Aorta (tissue), 5 donors: ENCODE results near the gene PTPRG. TPM values are rescaled to one million over a fixed set of nuclear protein-coding genes. Genes with fewer than 3 reads are reported as not detected.

Experiments
- ATAC-seq: fragments of 200-7000 bp; cut with Tn5 transposase; one replicate; pipeline ENCODE4 v1.9.1; 2022; ENCODE audit warnings: moderate library complexity; ENCODE audit not compliant: low FRiP score
- DNase-seq, 2 donors: peaks; one replicate each; pipeline ENCODE4 v3.0.0-alpha.2; 2020
- H3K27ac ChIP-seq, 2 donors: one replicate each; pipeline ENCODE4 v1.5.1; 2013; ENCODE audit warnings: low read length in 2 of 2, mild to moderate bottlenecking in 2 of 2, moderate library complexity in 2 of 2, control low read depth in 1 of 2, inconsistent platforms in 1 of 2, low read depth in 1 of 2
- H3K27me3 ChIP-seq, 2 donors: one replicate each; pipeline ENCODE4 v1.6.1; 2013; ENCODE audit warnings: control low read depth in 1 of 2, low read length in 1 of 2, mild to moderate bottlenecking in 1 of 2, moderate library complexity in 1 of 2; ENCODE audit not compliant: insufficient read depth in 2 of 2, control insufficient read depth in 1 of 2
- H3K36me3 ChIP-seq, 2 donors: one replicate each; pipeline ENCODE4 v1.6.1; 2013; ENCODE audit warnings: control low read depth in 1 of 2, low read length in 1 of 2, mild to moderate bottlenecking in 1 of 2; ENCODE audit not compliant: insufficient read depth in 2 of 2, control insufficient read depth in 1 of 2
- H3K4me1 ChIP-seq, 2 donors: one replicate each; pipeline ENCODE4 v1.6.1; 2013; ENCODE audit warnings: low read length in 2 of 2, control low read depth in 1 of 2, mild to moderate bottlenecking in 1 of 2, moderate library complexity in 1 of 2; ENCODE audit not compliant: insufficient read depth in 2 of 2, control insufficient read depth in 1 of 2
- H3K4me3 ChIP-seq, 2 donors: one replicate each; pipeline ENCODE4 v1.5.1; 2013; ENCODE audit warnings: low read length in 2 of 2, control low read depth in 1 of 2, mild to moderate bottlenecking in 1 of 2
- H3K9me3 ChIP-seq: one replicate; pipeline ENCODE4 v1.6.1; 2013; ENCODE audit warnings: mild to moderate bottlenecking, low read length; ENCODE audit not compliant: control insufficient read depth
- WGBS, 2 donors: extraction: QIAGEN DNeasy Blood & Tissue Kit; methylation state at CpG; one replicate each; pipeline ENCODE4 v1.1.7; 2013; 5-methylcytosine and 5-hydroxymethylcytosine counted together
- intact Hi-C, 2 donors: fragments of 100-400 bp; cut with DNase I; formaldehyde crosslinking; loops; one replicate each; pipeline versions ENCODE4 v1.14.2 to v1.15.0; 2022
- polyA plus RNA-seq, 2 donors: library from polyadenylated mRNA; stranded (reverse); fragments of 200-250 nt; gene quantifications; one replicate each; pipeline ENCODE4 v1.2.3, GENCODE V29; 2013
- total RNA-seq, 2 donors: library from RNA; stranded (reverse); fragmentation: NEBNext Ultra II Directional; extraction: Animal tissue kit (Norgen Biotek cat#: 25700); gene quantifications; one replicate each; pipeline ENCODE4 v1.2.1, GENCODE V29; 2021
- donor health status: healthy with polysubstance abuse.
- donor health status: Bipolar disorder and iron deficiency.
- donor health status: DM: no; HTN: no; CAD: no.
- donor health status: DM: no; HTN: no; CAD: no.
- donor health status: DM: yes; HTN: yes; CAD: no.

The PTPRG gene
- total and polyA plus RNA-seq, 4 donors: 5.3 to 150 (median 52.4) TPM

DNA sequence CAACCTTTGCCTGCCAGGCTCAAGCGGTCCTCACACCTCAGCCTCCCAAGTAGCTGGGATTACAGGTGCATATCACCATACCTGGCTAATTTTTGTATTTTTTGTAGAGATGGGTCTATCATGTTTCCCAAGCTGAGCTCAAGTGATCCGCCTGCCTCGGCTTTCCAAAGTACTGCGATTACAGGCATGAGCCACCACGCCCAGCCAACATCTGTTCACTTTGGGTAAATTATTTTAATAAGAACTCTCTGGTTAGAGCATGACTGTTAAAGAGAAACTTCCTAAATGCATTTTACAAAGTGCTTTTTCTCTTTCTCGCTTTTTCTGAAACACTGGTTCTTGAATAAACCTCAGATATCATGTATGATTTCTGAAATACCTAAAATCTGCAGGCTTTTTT, 172.5 kb downstream of the PTPRG start:
- intact Hi-C loops: no loop called here
- no peaks in the 10 kb centered on the region for H3K36me3 ChIP-seq
- H3K9me3 ChIP-seq: no peaks in the 10 kb centered on the region
- no peak for ATAC-seq
- 77 to 81% methylated on average over 6 of the region's 6 CpGs for WGBS, 2 donors
- H3K4me1 ChIP-seq: peaks cover 0 to 10% of the 10 kb centered on the region in 2 donors
- no peak overlapping the region for H3K27ac ChIP-seq
- no peaks in the 10 kb centered on the region for H3K27me3 ChIP-seq
- no peak overlapping the region for H3K4me3 ChIP-seq
- DNase-seq: no peak

DNA sequence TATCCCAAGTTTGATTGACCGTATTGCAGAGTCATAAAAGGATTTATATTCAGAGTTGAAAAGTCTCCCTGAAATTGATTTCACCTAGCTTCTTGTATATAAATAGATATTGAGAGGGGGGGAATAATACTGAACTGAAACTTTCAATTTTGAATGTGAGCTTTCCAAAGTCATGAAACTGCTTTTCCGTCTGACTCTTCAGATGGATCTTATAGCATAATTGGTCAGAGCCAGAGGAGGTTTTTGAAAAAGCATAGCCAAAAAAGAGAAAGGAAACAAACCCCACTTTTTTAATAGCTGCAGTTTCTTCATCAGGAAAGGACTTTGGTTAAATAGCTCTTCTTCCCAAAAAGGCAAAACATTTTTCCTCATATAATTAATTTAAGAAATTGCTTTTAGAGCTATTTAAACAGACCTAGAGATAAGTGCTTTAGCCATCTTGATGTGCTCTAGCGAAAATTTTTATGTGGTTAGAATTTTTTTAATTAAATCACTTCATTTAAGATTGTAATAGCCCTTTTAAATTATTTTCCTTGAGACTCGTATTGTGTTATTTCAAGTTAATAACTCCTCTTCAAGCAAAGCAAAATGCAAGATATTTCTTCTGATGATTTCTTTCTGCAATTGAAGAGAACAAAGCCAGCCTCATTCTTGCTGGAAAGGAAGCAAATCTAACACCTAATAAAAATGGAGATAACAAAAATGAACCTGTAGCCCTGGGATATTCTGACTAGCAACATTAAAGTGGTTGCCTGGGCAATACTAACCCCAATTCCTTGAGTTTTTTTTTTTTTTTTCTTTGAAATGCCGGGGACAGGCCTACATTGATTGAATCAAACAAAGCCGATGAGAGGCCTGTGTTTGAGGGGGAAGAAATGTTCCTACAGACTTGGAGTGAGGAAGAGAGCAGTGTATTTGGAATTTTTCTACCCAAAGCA, 173.6 kb downstream of the PTPRG start:
- peaks cover 0 to 13% of the 10 kb centered on the region in 2 donors for H3K4me1 ChIP-seq
- H3K4me3 ChIP-seq: no peak overlapping the region
- WGBS, 2 donors: 74 to 75% methylated on average over 6 of the region's 6 CpGs
- H3K27ac ChIP-seq: no peak overlapping the region
- intact Hi-C loops: no loop called here
- DNase-seq (no peak), ATAC-seq (no peak)
- H3K36me3 ChIP-seq: no peaks in the 10 kb centered on the region
- no peaks in the 10 kb centered on the region for H3K9me3 ChIP-seq
- no peaks in the 10 kb centered on the region for H3K27me3 ChIP-seq

DNA sequence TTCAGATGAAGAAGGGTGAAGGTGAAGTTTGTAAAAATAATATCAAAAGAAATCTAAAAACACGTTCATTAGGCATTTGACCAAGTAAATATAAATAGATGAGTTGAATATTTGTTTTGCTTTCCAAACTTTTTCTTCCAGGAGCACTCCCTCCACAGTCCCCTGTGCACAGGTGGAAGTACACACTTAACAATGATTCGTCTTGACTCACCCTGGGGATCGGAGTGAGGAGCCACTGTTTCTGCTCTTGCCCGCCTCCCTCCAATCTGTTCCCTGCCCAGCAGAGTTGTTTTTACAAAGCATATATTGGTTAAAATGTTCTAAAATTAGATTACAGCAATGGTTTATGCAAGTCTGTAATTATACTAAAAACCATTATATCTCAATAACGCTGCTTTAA, 175.1 kb downstream of the PTPRG start:
- intact Hi-C loops: no loop called here
- 92 to 94% methylated on average over 5 of the region's 5 CpGs for WGBS, 2 donors

DNA sequence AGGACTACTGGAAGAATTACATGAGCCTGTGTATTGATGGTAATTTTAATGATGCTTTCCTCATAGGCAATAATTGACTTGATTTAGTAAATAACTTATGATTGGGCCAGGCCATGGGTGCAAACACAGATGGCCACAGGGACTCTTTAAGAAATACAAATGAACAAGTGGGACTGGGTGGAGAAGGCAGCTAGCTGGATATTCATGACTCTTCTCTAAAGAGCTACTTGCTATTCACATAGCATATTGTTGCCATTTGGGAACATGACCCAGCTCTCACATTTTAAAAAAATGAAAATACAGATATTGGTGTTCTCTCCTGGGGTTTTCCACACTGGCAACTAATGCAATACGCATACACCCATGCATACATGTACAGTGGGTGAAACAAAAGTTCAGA, 178.3 kb downstream of the PTPRG start:
- H3K4me3 ChIP-seq: no peak overlapping the region
- ATAC-seq (no peak), DNase-seq (no peak)
- H3K9me3 ChIP-seq: no peaks in the 10 kb centered on the region
- H3K4me1 ChIP-seq: peaks cover 4 to 10% of the 10 kb centered on the region in 2 donors
- no peak overlapping the region for H3K27ac ChIP-seq
- H3K36me3 ChIP-seq: no peaks in the 10 kb centered on the region
- 50 to 97% methylated on average over 1 of the region's 1 CpG for WGBS, 2 donors
- H3K27me3 ChIP-seq: no peaks in the 10 kb centered on the region
- intact Hi-C loops: no loop called here

More for the DNA sequence above, 175.1 kb downstream of the PTPRG start:
- peaks cover 2 to 13% of the 10 kb centered on the region in 2 donors for H3K4me1 ChIP-seq
- H3K27ac ChIP-seq: no peak overlapping the region
- H3K36me3 ChIP-seq: no peaks in the 10 kb centered on the region
- no peak for DNase-seq
- H3K9me3 ChIP-seq: no peaks in the 10 kb centered on the region
- no peaks in the 10 kb centered on the region for H3K27me3 ChIP-seq
- ATAC-seq: no peak
- no peak overlapping the region for H3K4me3 ChIP-seq

DNA sequence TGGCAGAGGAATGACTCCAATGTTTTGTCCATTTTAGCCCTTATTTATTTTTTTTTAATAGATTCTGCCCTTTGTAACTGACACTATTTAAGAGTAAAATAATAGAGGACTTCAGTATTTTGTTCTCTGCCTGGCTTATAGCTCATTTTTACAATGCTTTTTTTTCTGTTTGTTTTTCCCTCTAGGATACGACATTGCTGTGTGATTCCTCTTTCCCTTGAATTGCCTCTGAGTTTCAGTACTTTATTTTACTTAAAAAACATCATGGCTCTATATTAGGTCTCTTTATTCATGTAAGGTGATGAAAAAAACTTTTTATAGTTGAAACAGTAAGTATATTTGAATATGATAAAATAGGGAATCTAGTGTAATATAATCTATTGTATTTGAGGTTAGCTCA, 179.1 kb downstream of the PTPRG start:
- ATAC-seq (no peak), DNase-seq (no peak)
- Histone ChIP-seq H3K27me3 (no peaks in the 10 kb centered on the region), H3K4me1 (peaks cover 6 to 10% of the 10 kb centered on the region in 2 donors), H3K9me3 (no peaks in the 10 kb centered on the region), H3K4me3 (no peak overlapping the region), H3K36me3 (no peaks in the 10 kb centered on the region), H3K27ac (no peak overlapping the region)
- 10 to 35% methylated on average over 1 of the region's 1 CpG for WGBS, 2 donors
- intact Hi-C loops: no loop called here

DNA sequence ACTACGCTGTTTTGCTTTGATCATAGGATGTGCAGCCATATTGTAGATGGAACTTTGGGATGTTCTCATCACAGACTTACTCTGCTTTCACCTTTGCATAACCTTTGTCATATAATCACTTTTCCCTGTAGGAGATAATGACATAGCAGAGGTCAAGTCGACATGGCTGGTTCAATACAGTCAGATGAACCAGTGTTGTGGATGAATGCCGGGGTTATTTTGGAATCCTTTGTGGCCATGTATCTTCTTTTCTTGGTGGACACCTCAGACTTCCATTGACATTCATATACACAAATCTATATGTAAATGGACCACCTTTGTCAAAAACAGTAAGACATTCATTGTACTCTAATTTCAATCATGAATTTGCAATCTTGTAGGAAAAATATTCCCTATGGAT, 180.2 kb downstream of the PTPRG start:
- no peak for DNase-seq
- no peak for ATAC-seq
- H3K27ac ChIP-seq: no peak overlapping the region
- no peaks in the 10 kb centered on the region for H3K36me3 ChIP-seq
- no peaks in the 10 kb centered on the region for H3K27me3 ChIP-seq
- H3K4me3 ChIP-seq: no peak overlapping the region
- H3K9me3 ChIP-seq: no peaks in the 10 kb centered on the region
- intact Hi-C loops: no loop called here
- WGBS, 2 donors: 93 to 95% methylated on average over 3 of the region's 3 CpGs
- peaks cover 6 to 10% of the 10 kb centered on the region in 2 donors for H3K4me1 ChIP-seq

DNA sequence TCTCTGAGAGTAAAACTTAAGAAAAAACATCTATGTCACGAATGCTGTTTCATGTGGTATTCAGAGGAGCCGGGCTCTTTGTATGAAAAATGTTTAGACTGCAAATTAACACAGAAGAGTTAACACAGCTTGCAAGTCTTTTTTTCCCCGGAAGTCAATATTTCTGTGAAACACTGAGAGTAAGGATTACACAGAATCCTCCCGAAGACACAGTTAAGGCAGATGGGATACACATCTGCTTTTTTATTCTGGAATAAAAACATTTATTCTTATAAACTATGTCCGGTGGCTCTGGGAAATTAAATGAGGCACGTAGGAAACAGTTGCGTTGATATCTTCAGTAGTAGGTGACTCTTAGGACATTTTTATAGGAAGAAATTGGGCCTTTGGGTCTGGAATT, 180.6 kb downstream of the PTPRG start:
- DNase-seq (no peak), ATAC-seq (no peak)
- no peaks in the 10 kb centered on the region for H3K27me3 ChIP-seq
- H3K27ac ChIP-seq: no peak overlapping the region
- H3K9me3 ChIP-seq: no peaks in the 10 kb centered on the region
- H3K4me3 ChIP-seq: no peak overlapping the region
- 79 to 91% methylated on average over 7 of the region's 7 CpGs for WGBS, 2 donors
- intact Hi-C loops: no loop called here
- H3K4me1 ChIP-seq: peaks cover 6 to 8% of the 10 kb centered on the region in 2 donors
- no peaks in the 10 kb centered on the region for H3K36me3 ChIP-seq

DNA sequence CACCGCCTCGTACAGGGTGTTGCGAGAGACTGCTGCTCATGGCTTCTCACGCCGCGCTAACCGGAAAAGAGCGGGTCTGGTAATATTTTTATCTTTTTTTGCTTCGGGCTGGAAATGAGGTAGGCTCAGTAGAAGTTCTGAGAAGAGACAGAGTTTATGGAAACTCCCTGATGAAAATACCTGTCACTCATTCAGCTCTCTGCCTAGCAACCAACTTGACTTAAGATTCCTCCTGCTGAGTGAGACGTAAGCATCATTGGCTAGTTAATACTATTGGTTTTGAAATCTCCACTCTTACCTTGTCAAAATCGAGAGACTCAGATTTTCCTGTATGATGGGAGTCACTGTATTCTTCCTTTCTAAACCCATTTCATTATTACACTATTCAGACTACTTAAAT, 181.7 kb downstream of the PTPRG start:
- Histone ChIP-seq H3K27ac (no peak overlapping the region), H3K4me1 (peaks cover 6% of the 10 kb centered on the region in 2 donors), H3K36me3 (no peaks in the 10 kb centered on the region), H3K9me3 (no peaks in the 10 kb centered on the region), H3K27me3 (no peaks in the 10 kb centered on the region), H3K4me3 (no peak overlapping the region)
- DNase-seq (no peak), ATAC-seq (no peak)
- 97 to 98% methylated on average over 11 of the region's 11 CpGs for WGBS, 2 donors
- intact Hi-C loops: no loop called here

DNA sequence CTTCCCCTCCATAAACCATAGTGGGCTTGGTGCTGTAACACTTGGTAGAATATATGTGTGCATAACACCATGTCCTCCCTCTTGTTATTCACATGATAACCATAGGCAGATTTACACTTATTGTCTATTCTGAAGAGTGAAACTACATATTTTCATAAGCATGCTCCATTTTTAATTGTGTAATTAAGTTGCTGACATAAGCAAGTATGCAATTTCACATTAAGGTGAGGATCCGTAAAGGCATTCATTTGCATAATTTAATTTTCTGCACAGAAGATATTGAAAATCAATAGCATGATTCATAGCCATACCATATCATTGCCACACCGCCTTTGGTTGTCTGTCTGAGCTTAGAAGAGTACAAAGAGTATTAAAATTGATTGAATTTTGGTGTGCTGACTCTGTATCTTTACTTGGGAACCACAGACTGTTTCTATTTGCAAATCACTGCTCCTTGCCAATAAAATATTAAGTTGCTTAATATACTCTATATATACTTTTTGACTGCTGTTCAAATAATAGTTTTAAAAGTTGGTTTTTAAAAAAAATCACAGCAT, 182.4 kb downstream of the PTPRG start:
- DNase-seq (no peak), ATAC-seq (no peak)
- Histone ChIP-seq H3K4me1 (peaks cover 4 to 6% of the 10 kb centered on the region in 2 donors), H3K4me3 (no peak overlapping the region), H3K9me3 (no peaks in the 10 kb centered on the region), H3K27ac (no peak overlapping the region), H3K36me3 (no peaks in the 10 kb centered on the region), H3K27me3 (no peaks in the 10 kb centered on the region)
- WGBS, 2 donors: 80 to 96% methylated on average over 2 of the region's 2 CpGs
- intact Hi-C loops: no loop called here
